KMS-11 (cell line): ENCODE results near the gene TMEM184B.

ENCODE experiments used
- H2AFZ ChIP-seq: fragments of 200-600 bp; sonication (generic); 2 replicates; pipeline ENCODE4 v1.6.1; 2016; ENCODE audit warnings: antibody characterized with exemption, mixed run types, low read depth
- H3K27ac ChIP-seq: fragments of 200-600 bp; sonication (generic); 2 replicates; pipeline ENCODE4 v1.6.1; 2016; ENCODE audit warnings: mild to moderate bottlenecking, mixed run types
- H3K27me3 ChIP-seq: fragments of 200-600 bp; sonication (generic); 2 replicates; pipeline ENCODE4 v1.6.1; 2017; ENCODE audit warnings: mild to moderate bottlenecking, low read depth, mixed run types, moderate library complexity; ENCODE audit not compliant: insufficient read depth
- H3K36me3 ChIP-seq: fragments of 200-600 bp; sonication (generic); 2 replicates; pipeline ENCODE4 v1.6.1; 2017; ENCODE audit warnings: mild to moderate bottlenecking, mixed run types; ENCODE audit not compliant: insufficient read depth
- H3K4me1 ChIP-seq: fragments of 200-600 bp; sonication (generic); 2 replicates; pipeline ENCODE4 v1.6.1; 2016; ENCODE audit warnings: mild to moderate bottlenecking, low read depth, mixed run types; ENCODE audit not compliant: poor library complexity, severe bottlenecking
- H3K4me2 ChIP-seq: fragments of 200-600 bp; sonication (generic); 2 replicates; pipeline ENCODE4 v1.7.0; 2016; ENCODE audit warnings: mild to moderate bottlenecking, mixed run types
- H3K4me3 ChIP-seq: fragments of 200-600 bp; sonication (generic); IDR thresholded peaks from 2 replicates; pipeline ENCODE4 v1.6.1; 2017; ENCODE audit warnings: low read depth, low read length, mixed read lengths; ENCODE audit not compliant: insufficient read depth
- H3K79me2 ChIP-seq: fragments of 200-600 bp; sonication (generic); 2 replicates; pipeline ENCODE4 v1.6.1; 2016; ENCODE audit warnings: low read depth, mixed run types; ENCODE audit not compliant: insufficient read depth
- H3K9ac ChIP-seq: fragments of 200-600 bp; sonication (generic); 2 replicates; pipeline ENCODE4 v1.6.1; 2016; ENCODE audit warnings: mild to moderate bottlenecking, mixed run types
- H4K20me1 ChIP-seq: fragments of 200-600 bp; sonication (generic); 2 replicates; pipeline ENCODE4 v1.6.1; 2016; ENCODE audit warnings: mild to moderate bottlenecking, mixed run types; ENCODE audit not compliant: insufficient read depth
- CTCF ChIP-seq: fragments of 200-600 bp; sonication (generic); conservative IDR thresholded peaks from 2 replicates; pipeline ENCODE4 v1.6.1; 2017; ENCODE audit warnings: low read depth, mild to moderate bottlenecking, antibody characterized with exemption, low read length, moderate library complexity, mixed read lengths

The TMEM184B gene

GRCh38 chr22:38269466-38269865, 3.3 kb downstream of the TMEM184B start:
- Histone ChIP-seq H3K79me2 (0 out of 2 replicates have a peak, but pooled peaks cover 5% of the 10 kb centered on the region), H3K9ac (no peak overlapping the region), H3K4me2 (no peak overlapping the region), H4K20me1 (no peaks in the 10 kb centered on the region), H3K4me3 (no peak overlapping the region), H3K27ac (no peak overlapping the region), H3K36me3 (no peaks in the 10 kb centered on the region), H3K4me1 (peaks cover 12% of the 10 kb centered on the region), H2AFZ (no peak overlapping the region), H3K27me3 (no peaks in the 10 kb centered on the region)
- TF ChIP-seq CTCF = no peak

- TF ChIP-seq CTCF = no peak
- no peaks in the 10 kb centered on the region for H3K36me3 ChIP-seq
- no peaks in the 10 kb centered on the region for H4K20me1 ChIP-seq
- no peak overlapping the region for H3K4me3 ChIP-seq
- H3K4me1 ChIP-seq = peaks cover 12% of the 10 kb centered on the region
- no peak overlapping the region for H3K4me2 ChIP-seq
- H3K79me2 ChIP-seq = peaks cover 9% of the 10 kb centered on the region; the same call in 1 of the 2 replicates
- H2AFZ ChIP-seq = no peak overlapping the region
- H3K27me3 ChIP-seq = no peaks in the 10 kb centered on the region
- no peak overlapping the region for H3K9ac ChIP-seq
- H3K27ac ChIP-seq = no peak overlapping the region
Observed at GRCh38 chr22:38267086-38267485, 5.7 kb downstream of the TMEM184B start.

GRCh38 chr22:38266120-38266519, 6.7 kb downstream of the TMEM184B start:
- Histone ChIP-seq H3K4me1 (peaks cover 11% of the 10 kb centered on the region), H3K4me3 (no peak overlapping the region), H3K9ac (no peak overlapping the region), H3K27ac (no peak overlapping the region), H4K20me1 (no peaks in the 10 kb centered on the region), H3K4me2 (no peak overlapping the region), H3K79me2 (peaks cover 4% of the 10 kb centered on the region; the same call in 1 of the 2 replicates), H2AFZ (no peak overlapping the region), H3K27me3 (no peaks in the 10 kb centered on the region), H3K36me3 (no peaks in the 10 kb centered on the region)
- TF ChIP-seq CTCF = no peak

- H3K9ac ChIP-seq = no peak overlapping the region
- H3K27ac ChIP-seq = no peak overlapping the region
- H3K79me2 ChIP-seq = peaks cover 4% of the 10 kb centered on the region; the same call in 1 of the 2 replicates
- H2AFZ ChIP-seq = no peak overlapping the region
- H3K4me3 ChIP-seq = no peak overlapping the region
- H3K4me1 ChIP-seq = peaks cover 28% of the 10 kb centered on the region
- H4K20me1 ChIP-seq = no peaks in the 10 kb centered on the region
- H3K36me3 ChIP-seq = no peaks in the 10 kb centered on the region
- H3K27me3 ChIP-seq = no peaks in the 10 kb centered on the region
- no peak overlapping the region for H3K4me2 ChIP-seq
- TF ChIP-seq CTCF = no peak
Observed at GRCh38 chr22:38264322-38264843, 8.4 kb downstream of the TMEM184B start.
